CD4-positive, alpha-beta T cell treated with Interleukin-10 for 1 hour (primary cell): ENCODE results near the gene PIK3R6.

Source experiments
- DNase-seq: peaks from one replicate; pipeline ENCODE4 v3.0.0-alpha.2; 2020

PIK3R6 gene

DNA sequence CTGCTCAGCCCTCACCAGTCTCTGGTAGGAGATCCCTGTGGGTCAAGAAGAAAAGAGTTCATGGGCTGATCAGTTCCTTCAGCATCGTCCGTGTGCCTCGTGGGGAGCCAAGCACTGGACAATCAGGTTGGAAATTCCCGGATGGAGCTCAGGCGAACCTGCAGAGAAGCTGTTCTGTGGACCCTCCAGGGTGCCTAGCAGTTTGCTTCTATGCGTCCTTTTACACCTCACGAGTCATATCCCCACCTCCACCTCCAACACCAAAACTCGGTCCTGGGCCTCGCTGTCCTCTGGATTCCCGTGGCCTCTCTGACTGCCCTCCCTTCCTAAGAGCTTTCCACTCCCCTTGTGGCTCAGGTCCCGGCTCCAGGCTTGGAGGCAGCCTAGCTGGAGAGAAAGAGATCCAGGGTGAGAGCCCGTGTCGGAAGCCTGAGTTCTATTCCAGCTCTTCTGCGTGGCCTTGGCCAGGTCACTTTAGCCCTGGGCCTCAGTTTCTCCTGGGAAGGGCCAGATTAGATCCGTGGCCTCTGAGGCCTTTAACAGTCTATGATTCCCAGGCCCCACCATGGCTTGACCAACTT, 26.2 kb upstream of the PIK3R6 start:
- DNase-seq, result no peak

DNA sequence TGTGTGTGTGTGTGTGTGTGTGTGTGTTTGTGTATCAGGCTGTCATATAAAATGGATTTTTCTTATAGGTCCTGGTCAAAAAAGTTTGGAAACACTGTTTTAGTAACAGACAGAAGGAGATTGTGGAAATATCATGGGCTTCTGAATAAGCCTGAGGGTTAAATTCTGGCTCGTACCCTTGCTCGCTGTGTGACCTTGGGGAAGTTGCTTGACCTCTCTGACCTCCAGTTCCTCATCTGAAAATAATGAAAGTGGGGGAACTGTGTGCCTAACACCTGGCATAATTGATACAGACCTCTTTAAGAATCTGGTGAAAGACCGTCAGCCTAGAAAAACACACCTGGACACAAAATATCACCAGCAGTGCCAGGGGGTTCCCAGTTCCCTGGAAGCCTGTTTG, 25.6 kb upstream of the PIK3R6 start:
- no peak for DNase-seq

DNA sequence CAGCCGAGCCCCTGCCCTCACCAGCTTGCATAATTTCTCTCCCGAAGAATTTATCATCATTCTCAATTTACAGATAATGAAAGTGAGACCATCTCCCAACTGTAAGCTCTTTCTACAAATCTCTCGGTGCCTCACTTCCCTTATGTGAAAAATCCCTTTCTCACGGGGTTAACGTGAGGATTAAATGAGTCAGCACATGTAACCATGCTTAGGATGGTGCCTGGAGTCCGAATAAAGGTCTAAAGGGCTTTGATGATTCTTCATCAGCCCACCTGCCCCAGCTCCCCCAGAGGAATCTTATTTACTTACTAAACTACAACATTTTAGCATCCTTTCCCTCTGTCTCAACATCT, 24.8 kb upstream of the PIK3R6 start:
- no peak for DNase-seq

DNA sequence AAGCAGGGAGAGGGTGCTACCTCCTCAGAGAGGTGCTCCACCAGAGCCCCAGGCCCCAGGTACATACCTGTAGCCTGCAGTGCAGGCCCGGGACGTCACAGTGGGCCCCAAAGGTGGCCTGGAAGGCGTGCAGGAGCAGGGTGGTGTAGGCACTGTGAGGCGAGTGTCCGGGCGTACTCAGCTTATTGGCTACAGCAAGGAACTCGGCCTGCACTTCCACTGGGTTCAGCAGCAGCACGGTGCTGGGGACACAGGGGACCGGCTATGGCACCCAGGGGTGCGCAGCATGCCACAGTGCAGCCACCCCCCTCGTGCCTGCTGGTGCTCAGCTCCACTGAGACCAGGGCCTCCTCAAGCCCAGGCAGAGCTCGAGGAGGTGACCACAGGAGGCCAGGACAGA, 23.2 kb upstream of the PIK3R6 start:
- DNase-seq, result no peak

DNA sequence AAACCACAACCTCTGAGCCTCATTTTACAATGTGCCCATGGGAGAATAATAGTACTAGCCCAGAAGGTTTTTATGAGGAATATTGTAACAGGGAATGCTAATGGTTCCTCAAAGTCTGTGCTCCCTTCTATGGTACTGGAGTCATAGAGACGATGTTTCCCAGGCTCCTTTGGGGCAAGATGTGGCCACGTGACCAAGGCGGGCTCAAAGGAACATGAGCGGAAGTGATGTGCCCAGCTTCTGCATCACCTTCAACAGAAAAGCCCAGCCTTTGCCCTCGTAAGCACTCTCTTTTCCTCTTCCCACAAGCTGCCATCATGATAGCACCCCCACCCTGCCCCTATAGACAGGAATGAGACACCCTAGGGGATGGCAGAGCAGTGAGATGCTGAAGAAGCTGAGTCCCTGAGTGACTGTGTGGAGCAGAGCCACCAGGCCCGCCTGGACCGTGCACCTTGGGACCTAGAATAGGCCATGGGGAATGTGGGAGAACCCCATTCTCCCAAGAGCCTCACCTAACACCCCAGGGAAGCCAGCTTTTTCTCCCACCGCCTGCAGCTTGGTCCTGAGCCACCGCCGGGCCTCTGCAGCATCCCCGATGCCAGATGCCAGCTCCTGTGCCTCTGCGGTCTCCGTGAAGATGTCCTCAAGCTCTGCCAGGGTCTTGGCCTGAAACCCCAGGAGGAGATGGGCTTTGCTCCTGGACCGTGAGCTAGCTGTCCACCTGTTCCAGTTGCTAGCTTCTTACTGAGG, 22.2 kb upstream of the PIK3R6 start:
- DNase-seq, result no peak

DNA sequence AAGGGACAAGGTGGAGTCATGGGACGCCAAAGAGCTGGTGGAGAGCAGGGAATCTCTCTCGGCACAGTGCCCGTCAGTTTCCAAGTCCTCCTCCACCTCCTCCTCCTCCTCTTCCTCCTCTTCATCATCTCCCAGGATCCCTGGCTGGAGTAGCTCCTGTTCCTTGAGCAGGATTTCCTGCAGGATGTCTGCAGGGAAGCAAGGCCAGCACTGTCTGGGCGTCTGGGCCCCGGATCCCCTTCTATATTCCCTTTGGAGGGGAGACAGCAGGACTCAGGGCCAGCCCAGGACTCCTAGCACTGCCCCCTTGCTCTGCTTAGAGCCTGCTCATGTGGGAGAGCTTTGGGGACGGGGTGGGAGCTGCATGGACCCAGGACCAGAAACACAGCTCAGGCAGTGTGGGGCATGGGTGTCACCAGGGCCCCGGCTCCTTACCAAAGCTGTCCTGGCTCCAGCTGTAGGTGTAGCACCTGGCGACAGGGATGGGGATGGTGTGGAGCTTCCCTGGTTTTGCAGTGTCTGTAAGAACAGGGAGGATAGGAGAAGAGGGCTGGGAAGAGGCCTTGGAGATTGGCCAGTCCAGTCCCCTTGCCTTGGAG, 21.3 kb upstream of the PIK3R6 start:
- DNase-seq, result no peak

DNA sequence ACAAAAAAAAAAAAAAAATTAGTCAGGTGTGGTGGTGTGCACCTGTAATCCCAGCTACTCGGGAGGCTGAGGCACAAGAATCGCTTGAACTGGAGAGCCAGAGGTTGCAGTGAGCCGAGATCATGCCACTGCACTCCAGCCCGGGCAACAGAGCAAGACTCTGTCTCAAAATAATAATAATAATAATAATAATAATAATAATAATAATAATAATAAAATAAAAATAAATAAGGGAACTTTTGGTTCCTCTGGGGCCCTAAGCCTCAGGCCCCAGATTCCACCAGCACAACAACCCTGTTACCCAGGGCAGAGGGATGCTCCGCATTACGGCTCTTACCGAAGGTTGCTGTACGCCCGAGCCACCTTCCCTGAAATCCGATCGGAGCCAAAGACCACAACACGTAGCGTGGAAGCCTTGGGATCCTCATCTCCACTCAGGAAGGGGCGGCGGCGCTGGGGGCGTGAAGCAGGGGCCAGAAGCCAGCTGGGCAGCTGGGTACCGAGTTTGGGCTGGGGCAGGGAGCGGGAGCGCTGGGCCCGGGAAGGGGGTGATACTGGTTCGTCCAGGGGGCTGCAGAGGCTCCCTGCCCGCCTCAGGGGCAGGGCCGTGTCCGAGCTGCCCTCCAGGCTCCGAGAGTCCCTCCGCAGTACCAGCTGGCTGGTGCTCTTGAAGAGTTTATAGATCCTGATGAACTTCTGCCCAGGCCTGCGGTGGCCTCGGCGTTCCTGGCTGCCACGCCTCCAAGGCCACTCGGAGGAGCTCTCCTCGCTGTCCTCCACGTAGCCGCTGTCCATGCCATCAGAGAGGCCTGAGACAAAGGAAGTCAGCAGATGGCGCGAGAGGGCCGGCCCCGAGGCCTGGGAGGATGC, 20.6 kb upstream of the PIK3R6 start:
- no peak for DNase-seq

DNA sequence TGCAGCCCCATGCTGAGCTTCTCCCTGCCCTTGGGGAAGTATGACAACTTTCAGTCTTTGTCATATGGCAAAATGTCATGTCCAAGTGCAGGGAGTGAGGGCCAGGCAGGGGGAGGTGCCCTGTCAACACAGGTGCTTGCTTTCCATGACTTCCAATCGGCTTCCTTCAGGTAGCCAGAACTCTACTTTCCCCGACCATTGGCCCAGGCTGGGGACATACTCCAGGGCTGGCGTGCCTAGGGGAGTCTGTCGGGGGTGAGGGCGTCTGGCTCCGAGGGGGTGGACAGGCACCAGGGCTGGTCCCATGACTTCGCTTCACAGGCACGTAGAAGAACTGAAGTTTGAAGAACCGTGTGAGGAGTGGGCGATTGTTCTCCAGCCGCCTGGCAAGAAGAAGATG, 19.8 kb upstream of the PIK3R6 start:
- no peak for DNase-seq

DNA sequence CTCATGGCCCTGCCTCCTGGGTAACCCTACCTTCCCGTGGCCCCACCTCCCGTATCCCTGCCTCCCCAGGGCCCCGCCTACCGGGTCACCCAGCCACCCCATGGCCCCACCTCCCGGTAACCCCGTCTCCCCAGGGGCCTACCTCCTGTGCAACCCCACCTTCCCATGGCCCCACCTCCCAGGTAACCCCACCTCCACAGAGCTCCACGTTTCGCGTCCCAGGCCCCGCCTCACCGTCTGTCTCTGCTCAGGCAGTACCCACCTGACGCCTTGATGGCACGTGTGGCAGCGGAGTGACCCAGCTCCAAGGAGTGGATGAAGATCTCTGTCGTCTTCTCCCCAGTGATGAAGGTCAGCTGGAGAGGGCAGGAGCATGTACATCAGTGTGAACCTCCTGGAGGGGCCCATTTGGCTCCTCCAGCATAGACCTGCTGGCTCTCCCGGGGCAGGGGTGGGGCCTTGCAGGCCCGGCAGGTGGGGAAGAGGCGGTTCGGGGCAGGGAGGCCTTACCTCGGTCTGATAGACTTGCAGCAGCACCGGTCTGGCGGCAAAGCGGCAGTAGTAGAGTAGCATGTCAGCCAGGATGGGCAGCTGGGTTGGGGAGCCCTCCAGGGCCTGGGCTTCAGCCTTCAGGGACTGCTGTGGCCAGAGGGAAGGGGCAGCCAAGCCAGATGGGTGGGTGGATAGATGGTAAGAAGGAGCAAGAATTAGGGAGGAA, 18.7 kb upstream of the PIK3R6 start:
- DNase-seq, result no peak

DNA sequence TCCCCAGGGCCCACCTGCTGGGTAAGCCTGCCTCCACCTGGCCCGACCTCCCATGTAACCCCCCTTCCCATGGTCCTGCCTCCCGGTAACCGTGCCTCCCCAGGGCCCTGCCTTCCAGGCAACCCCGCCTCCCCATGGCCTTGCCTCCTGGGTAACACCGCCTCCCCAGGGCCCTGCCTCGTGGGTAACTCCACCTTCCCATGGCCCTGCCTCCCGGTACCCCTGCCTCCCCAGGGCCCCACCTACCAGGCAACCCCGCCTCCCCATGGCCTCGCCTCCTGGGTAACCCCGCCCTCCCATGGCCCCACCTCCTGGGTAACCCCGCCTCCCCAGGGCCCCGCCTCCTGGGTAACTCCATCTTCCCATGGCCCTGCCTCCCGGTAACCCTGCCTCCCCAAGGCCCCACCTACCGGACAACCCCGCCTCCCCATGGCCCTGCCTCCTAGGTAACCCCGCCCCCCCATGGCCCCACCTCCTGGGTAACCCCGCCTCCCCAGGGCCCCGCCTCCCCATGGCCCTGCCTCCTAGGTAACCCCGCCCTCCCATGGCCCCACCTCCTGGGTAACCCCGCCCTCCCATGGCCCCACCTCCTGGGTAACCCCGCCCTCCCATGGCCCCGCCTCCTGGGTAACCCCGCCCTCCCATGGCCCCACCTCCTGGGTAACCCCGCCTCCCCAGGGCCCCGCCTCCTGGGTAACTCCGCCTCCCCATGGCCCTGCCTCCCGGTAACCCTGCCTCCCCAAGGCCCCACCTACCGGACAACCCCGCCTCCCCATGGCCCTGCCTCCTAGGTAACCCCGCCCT, 17.9 kb upstream of the PIK3R6 start:
- DNase-seq, result peak; percentile 60

DNA sequence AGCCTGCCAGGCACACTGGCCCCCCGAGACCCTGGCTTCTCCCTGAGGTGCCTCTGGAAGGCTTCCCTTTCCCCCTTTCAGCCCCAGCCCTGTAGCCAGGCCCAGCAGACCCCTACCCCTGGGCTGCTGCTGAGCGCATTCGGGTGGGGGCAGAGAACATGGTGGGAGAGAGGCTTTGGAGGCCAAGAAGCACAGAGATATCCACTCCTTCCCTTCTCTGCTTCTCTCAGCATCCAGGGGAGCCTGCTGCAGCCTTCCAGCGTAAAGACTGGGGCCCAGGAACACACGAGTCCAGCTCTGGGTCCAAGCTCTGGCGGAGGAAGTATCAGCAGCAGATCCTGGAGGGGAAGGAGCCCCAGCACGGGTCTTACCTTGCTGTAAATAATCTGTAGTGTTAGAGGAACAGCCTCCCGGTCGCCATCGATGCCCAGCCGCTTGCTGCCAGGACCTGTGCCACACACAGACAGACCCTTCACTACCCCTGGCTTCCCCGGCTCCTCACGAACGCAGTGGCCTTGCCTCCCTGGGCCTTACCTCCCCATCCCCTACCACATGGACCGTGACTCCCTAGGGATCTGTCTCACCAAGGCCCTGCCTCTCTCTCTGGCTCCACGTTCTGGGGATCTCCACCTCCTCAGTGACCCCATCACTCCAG, 17.0 kb upstream of the PIK3R6 start:
- no peak for DNase-seq

DNA sequence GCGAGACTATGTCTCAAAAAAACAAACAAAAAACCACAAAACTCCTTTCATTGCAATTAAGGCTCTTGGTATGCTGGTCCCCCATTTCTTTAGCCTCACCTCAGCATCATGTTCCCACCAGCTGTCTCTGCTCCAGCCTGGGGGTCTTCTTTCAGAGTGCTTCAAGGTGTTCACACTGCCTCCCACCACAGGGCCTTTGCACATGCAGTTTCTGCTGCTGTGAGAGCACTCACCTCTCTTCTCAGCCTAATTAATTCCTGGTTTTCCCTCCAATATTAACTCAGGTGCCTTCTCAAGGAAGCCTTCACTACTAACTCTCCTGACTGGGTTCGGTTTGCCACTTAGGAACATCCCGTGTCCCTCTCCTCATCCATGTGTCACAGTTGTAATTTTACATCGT, 15.9 kb upstream of the PIK3R6 start:
- no peak for DNase-seq

DNA sequence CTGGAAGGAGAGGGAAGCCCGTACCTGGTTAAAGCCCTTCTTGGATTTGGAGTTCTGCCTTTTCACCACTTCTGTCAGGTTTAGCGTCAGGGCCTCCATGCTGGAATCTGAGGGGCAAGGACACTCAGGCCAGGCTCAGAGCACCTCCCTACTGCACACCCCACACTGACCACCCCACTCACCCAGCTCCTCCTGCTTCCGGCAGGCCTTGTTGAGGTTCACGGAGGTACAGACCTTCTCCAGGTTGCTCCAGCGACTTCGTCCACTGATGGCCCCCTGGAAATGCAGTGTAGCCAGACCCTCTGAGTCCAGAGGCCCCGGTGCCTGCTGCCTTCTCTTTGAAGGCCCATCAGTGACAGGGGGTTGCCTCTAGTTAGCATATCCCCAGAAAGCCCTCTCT, 14.1 kb upstream of the PIK3R6 start:
- DNase-seq, result no peak

DNA sequence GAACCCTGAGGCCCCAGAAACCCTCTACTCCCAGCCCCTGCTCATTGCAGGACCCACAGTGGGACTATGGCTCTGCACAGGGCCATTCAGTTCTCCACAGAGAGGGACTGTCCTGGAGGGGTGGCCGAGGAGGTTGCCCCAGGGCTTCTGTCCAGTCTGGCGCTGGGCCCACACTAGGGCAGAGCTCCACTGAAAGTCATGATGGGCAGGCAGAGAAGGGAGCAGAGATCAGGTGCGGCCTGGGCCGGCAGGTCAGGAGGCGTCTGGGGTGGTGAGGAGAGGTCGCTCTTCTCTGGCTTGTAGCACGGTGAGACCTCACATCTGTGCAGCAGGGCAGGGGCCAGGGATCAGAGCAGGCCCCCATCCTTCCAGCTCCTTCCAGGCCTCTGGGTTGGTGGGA, 13.0 kb upstream of the PIK3R6 start:
- no peak for DNase-seq

DNA sequence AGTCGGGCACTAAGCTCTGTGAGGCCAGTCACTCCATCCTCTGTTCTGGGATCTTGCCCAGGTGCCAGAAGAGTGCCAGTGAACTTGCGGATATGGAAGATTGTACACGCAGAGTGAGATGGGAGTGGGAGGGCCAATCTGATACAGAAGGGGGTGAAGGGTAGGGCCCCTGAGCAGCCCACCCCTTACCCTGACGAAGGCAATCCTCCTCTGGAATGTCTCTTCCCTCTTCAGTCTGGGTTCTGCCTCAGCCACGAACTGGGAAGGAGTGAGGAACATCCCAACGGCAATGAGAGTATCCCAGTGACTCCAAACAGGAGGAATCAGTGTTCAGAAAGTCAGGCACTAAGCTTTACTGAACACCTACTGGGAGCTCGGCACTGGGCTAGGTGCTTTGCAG, 11.9 kb upstream of the PIK3R6 start:
- DNase-seq, result no peak

DNA sequence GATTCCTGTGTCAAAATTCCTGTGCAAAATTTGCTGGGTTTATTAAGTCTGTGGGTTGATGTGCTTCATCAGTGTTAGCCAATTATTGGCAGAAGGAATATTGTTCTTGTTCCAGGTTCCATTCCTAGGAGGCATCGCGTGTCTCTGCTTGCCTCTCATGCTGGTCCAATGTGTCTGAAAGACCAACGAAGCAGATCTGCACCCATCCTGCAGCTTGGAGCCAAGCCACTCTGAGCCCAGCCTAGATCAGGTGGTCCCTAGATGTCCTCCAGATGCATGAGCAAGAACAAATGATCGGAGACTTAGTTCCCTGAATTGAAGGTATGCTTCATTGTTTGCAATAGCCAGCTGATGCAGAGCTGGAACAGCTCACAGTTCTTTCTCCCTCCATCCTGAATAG, 10.5 kb upstream of the PIK3R6 start:
- DNase-seq, result no peak

DNA sequence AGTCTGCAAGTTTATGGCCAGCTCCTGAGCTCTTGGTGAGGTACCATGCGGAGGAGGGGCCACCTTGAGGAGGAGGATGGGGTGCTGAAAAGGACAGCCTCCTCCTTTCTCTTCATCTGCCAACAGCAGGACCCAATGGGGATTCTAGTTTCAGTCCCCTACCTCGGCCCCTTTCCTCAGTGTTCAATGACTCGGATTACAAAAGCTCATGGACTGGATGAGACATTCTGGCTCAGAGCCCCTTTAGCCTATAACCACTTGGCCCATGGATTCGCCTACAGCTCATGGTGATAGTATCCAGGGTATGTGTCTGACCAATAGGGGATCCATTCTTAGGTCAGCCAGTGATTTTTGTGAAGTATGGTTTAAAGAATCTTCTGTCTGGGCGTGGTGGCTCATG, 8.5 kb upstream of the PIK3R6 start:
- no peak for DNase-seq

DNA sequence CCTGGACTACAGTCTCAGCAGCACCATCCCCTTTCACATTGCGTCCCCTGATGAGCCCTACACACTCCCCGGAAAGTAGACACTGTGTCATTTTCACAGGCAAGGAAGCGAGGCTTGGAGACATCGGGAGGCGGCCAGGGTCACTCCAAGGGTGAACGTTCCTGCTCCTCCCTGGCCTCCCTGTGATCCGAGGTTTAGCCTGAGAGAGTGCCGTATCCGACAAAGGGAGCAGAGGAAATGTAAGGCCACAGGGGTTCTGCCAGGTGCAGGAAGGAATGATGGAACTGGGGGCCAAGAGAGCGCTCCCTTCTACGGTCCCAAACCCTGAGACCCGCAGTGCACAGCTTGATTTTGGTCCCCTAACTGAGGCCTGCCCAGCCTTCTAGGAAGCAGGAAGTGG, 8.0 kb upstream of the PIK3R6 start:
- DNase-seq, result no peak

DNA sequence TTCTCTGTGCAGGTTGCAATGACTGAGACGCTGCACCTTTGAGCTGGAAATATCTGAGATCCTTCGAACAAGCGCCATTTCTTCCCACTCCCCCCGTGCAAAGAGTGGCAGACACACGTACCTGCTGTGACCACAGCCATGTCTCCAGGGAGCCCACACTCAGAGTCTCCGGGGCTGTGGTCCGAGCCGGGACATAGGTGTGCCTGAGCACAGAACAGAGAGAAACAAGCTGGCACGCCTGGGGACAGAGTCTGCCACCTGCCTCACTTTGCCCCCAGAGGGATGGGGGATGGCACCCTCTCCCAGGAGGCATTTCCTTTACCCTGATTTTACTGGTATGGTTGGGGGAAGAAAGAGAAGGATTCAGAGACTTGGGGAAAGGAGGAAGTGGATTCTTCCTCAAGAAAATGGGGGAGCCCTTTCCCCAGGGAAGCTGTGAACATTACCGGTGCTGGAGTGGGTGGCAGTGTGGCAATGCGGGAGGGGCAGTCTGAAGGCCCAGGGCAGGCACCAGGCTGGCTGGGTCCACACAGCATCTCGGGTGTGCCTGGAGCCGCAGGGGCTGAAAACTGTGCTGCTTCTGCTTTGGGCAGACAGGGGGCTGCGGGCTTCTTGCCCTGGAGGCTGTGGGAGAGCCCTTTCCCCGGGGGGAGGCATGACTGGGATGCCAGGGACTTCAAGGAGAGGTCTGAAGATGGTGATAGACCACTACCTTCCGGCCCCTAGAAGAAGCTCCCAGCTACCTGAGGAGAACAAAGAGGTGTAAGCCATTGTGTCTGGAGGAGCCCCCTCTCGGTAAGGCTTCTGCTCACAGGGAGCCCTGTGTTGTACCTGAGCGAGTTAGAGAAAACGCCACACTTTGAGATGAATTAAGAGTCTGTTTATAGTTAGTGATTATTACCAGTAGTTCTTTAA, 6.6 kb upstream of the PIK3R6 start:
- DNase-seq, result no peak

DNA sequence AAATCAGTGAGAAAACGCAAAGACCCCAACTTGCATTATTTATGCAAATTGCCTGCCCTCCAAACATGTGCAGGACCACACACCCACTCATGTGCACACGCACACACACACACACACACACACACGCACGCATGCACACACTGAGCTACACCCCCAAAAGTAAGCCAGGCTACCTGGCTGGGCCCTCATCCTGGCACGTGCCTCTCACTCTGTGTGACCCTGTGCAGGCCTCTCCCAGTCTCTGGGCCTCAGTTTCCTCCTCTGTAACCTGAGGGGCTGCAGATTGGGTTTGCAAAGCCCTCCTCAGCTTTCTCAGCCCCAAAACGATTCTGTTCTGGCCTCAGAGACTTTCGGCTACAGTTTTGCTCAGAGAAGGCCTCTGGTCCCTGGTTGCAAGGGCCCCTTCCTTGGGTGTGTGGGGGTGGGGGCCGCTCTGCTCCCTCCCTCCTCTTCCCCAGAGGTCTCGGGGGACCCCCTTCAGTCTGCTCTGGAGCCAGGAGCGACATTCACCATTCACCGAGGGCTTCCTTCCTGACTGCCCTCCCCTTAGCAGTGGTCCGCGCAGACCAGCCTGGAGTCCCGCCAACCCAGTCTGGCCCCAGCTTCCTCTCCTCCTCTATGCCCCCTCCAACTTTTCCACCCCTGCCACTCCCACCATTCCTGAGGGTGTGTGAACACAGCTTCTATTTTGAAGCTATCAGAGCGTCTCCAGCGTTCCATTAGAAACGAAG, 5.4 kb upstream of the PIK3R6 start:
- no peak for DNase-seq
